ENCODE measurements around the gene SDK2. TPM values are rescaled to one million over a fixed set of nuclear protein-coding genes. Genes with fewer than 3 reads are reported as not detected.

SDK2 gene
- total and polyA plus RNA-seq, 9 of the 15 experiments (the other 6 are each of a cell fraction or from before 2014, with no cell fraction given) = 0.04 TPM; not detected in 8

DNA sequence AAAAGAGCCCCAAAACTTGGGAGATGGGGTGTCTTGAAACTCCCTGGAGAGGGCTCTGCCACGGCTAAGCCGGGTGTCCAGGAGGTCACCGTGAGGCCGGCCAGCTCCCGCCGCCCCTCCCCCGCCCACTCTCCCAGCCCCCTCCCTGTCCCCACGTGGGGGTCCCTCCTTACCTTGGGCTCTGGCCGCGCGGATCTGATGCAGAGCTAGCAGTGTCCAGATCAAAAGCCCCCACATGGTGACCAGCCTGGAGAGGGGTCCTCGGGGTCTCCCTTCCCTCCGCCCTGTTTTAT lies 447 bp downstream of the SDK2 start:
- TF ChIP-seq MCM7 (IDR thresholded peaks at IDR 0.05) = no peak
- TF ChIP-seq NEUROD1 (IDR thresholded peaks at IDR 0.05; ENCODE audit: borderline replicate concordance, low read depth, low read length, partially characterized antibody) = no peak
- TF ChIP-seq, protein P1, sequence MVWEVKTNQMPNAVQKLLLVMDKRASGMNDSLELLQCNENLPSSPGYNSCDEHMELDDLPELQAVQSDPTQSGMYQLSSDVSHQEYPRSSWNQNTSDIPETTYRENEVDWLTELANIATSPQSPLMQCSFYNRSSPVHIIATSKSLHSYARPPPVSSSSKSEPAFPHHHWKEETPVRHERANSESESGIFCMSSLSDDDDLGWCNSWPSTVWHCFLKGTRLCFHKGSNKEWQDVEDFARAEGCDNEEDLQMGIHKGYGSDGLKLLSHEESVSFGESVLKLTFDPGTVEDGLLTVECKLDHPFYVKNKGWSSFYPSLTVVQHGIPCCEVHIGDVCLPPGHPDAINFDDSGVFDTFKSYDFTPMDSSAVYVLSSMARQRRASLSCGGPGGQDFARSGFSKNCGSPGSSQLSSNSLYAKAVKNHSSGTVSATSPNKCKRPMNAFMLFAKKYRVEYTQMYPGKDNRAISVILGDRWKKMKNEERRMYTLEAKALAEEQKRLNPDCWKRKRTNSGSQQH (CRISPR knock-in tag; IDR thresholded peaks at IDR 0.05) = no peak
- TF ChIP-seq HMGN3 (IDR thresholded peaks at IDR 0.05; ENCODE audit: borderline replicate concordance, extremely low read depth, insufficient read length, low read depth, low read length) = no peak
- no peak for TF ChIP-seq ZNF12 (CRISPR knock-in tag; IDR thresholded peaks at IDR 0.05)
- TF ChIP-seq EZH2 (IDR thresholded peaks at IDR 0.05; ENCODE audit: borderline replicate concordance, low read depth, low read length) = no peak
- TF ChIP-seq ZNF764 (CRISPR knock-in tag; IDR thresholded peaks at IDR 0.05; ENCODE audit: low read depth) = no peak
- TF ChIP-seq ADNP (tag; IDR thresholded peaks at IDR 0.05) = no peak
- no peak for TF ChIP-seq PCBP2 (IDR thresholded peaks at IDR 0.05; ENCODE audit: low read depth, low read length, poor library complexity, severe bottlenecking)
- no peak for TF ChIP-seq MAFF (IDR thresholded peaks at IDR 0.05; ENCODE audit: low read length)
- no peak for TF ChIP-seq ZNF696 (CRISPR knock-in tag; conservative IDR thresholded peaks at IDR 0.05)
- TF ChIP-seq HSF4 (CRISPR knock-in tag; IDR thresholded peaks at IDR 0.05; ENCODE audit: borderline replicate concordance) = no peak
- ATAC-seq (no peak), FAIRE-seq (no peak), DNase-seq (ENCODE audit: extremely low read depth in 1 of 4, low spot score in 3 of 4) (no peak)
- H3K4me3 ChIP-seq = no peak overlapping the region
- intact Hi-C loops (cut with micrococcal nuclease) = no loop called here
- no peaks in the 10 kb centered on the region; the same call in 1 of the 2 replicates for H4K20me1 ChIP-seq (replicated peaks; ENCODE audit: control insufficient read depth, insufficient read depth, low read length)
- peaks cover 0 to 8% of the 10 kb centered on the region in 2 experiments; a peak in 1 of 5 replicates for H3K4me1 ChIP-seq (replicated peaks in 1 of 2; ENCODE audit: control insufficient read depth in 2 of 2, insufficient read depth in 2 of 2, low read length in 2 of 2)
- peaks cover 0 to 30% of the 10 kb centered on the region in 2 experiments; a peak in 3 of 5 replicates for H3K27me3 ChIP-seq (ENCODE audit: control insufficient read depth in 2 of 2, insufficient read depth in 2 of 2, low read length in 2 of 2)
- no peak overlapping the region for H3K9ac ChIP-seq (ENCODE audit: insufficient read depth in 1 of 2, low read depth in 2 of 2, low read length in 2 of 2)
- no peaks in the 10 kb centered on the region for H3K9me1 ChIP-seq (ENCODE audit: control insufficient read depth, insufficient read depth, low read length)
- H3K27ac ChIP-seq (ENCODE audit: extremely low read depth, low read depth, low read length) = no peak overlapping the region
- H3K36me3 ChIP-seq (ENCODE audit: control insufficient read depth, insufficient read depth, low read length) = no peaks in the 10 kb centered on the region
- BruUV-seq (replicated peaks) = no TSS peak
- ChIA-PET POLR2A (no interaction called here), CTCF (ENCODE audit: low intra/inter-chr PET ratio) (no interaction called here)
- H2AFZ ChIP-seq (ENCODE audit: low read depth, low read length) = no peak overlapping the region
- in situ Hi-C loops (cut with MboI) = no loop called here
- H3K4me2 ChIP-seq (ENCODE audit: insufficient read depth, low read length) = no peak overlapping the region
- WGBS (ENCODE audit: insufficient coverage, low coverage, missing lambda C conversion rate) = 0% methylated on average over 2 of the region's 13 CpGs
- no peaks in the 10 kb centered on the region for H3K9me3 ChIP-seq (replicated peaks; ENCODE audit: control insufficient read depth, insufficient read depth, low read depth, low read length)
- H3K79me2 ChIP-seq (ENCODE audit: control insufficient read depth, insufficient read depth, low read length) = no peaks in the 10 kb centered on the region

Measured in K562 (cell line).